Measurements from ENCODE around the gene MEX3C. TPM values are rescaled to one million over a fixed set of nuclear protein-coding genes. Genes with fewer than 3 reads are reported as not detected.

Gene MEX3C
- total RNA-seq, 1 donor from 2014 or later: 41.5 TPM

Other genes starting within 250 kb of the MEX3C start
- gene ELAC1, start 229.6 kb downstream of the MEX3C start, total RNA-seq: 5.3 and 7.5 TPM in 2 replicates
- gene SMAD4, start 167.5 kb downstream of the MEX3C start, total RNA-seq: 96.6 and 100 TPM in 2 replicates